ENCODE results near the gene CERK. TPM values are rescaled to one million over a fixed set of nuclear protein-coding genes. Genes with fewer than 3 reads are reported as not detected.

The CERK gene
- total and polyA plus RNA-seq, 9 of the 15 experiments (the other 6 are each of a cell fraction or from before 2014, with no cell fraction given) = 1.1 to 14.9 (median 8.7) TPM

- peak overlapping the region in 1 of 2 experiments; percentile 52; a peak in 2 of 4 replicates for H3K9ac ChIP-seq (ENCODE audit: insufficient read depth in 1 of 2, low read depth in 2 of 2, low read length in 2 of 2)
- H3K27me3 ChIP-seq (ENCODE audit: control insufficient read depth in 2 of 2, insufficient read depth in 2 of 2, low read length in 2 of 2) = peaks cover 2 to 12% of the 10 kb centered on the region in 2 experiments; a peak in 2 of 5 replicates
- H3K4me1 ChIP-seq (replicated peaks in 1 of 2; ENCODE audit: control insufficient read depth in 2 of 2, insufficient read depth in 2 of 2, low read length in 2 of 2) = peaks cover 17 to 28% of the 10 kb centered on the region in 2 experiments
- in situ Hi-C loops (cut with MboI) = no loop called here
- ChIA-PET POLR2A (interaction anchor here (4.0 kb wide), 1 partner anchor 11 kb away, joined by 27 read pairs; the partner anchor contains the start of gene TBC1D22A), CTCF (ENCODE audit: low intra/inter-chr PET ratio) (no interaction called here)
- H3K27ac ChIP-seq (ENCODE audit: extremely low read depth, low read depth, low read length) = no peak overlapping the region
- H3K4me3 ChIP-seq = no peak overlapping the region
- peak overlapping the region; percentile 45; the same call in 1 of the 2 replicates for H2AFZ ChIP-seq (ENCODE audit: low read depth, low read length)
- FAIRE-seq = no peak
- TF ChIP-seq, protein P1, sequence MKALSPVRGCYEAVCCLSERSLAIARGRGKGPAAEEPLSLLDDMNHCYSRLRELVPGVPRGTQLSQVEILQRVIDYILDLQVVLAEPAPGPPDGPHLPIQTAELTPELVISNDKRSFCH (CRISPR knock-in tag; IDR thresholded peaks at IDR 0.05) = no peak
- TF ChIP-seq, protein P1 (tag; IDR thresholded peaks at IDR 0.05) = peak; percentile 61
- TF ChIP-seq ATF4 (CRISPR knock-in tag; IDR thresholded peaks at IDR 0.05) (no peak), ZNF263 (CRISPR knock-in tag; IDR thresholded peaks at IDR 0.05; ENCODE audit: borderline replicate concordance) (peak; percentile 28; the same call in 1 of the 2 replicates)
- 42% methylated on average over 2 of the region's 12 CpGs for WGBS (ENCODE audit: insufficient coverage, low coverage, missing lambda C conversion rate)
- no peak for ATAC-seq
- H3K9me3 ChIP-seq (replicated peaks; ENCODE audit: control insufficient read depth, insufficient read depth, low read depth, low read length) = peaks cover 3% of the 10 kb centered on the region
- H3K9me1 ChIP-seq (ENCODE audit: control insufficient read depth, insufficient read depth, low read length) = no peaks in the 10 kb centered on the region
- no peaks in the 10 kb centered on the region for H3K36me3 ChIP-seq (ENCODE audit: control insufficient read depth, insufficient read depth, low read length)
- no peaks in the 10 kb centered on the region for H4K20me1 ChIP-seq (replicated peaks; ENCODE audit: control insufficient read depth, insufficient read depth, low read length)
- DNase-seq (ENCODE audit: extremely low read depth in 1 of 4, low spot score in 3 of 4) = no peak
- no peak overlapping the region for H3K4me2 ChIP-seq (ENCODE audit: insufficient read depth, low read length)
- no TSS peak for BruUV-seq (replicated peaks)
- no peaks in the 10 kb centered on the region for H3K79me2 ChIP-seq (ENCODE audit: control insufficient read depth, insufficient read depth, low read length)
- intact Hi-C loops (cut with micrococcal nuclease) = no loop called here
These were observed 12.9 kb upstream of the CERK start for GRCh38 chr22:46750863-46751443.
